DOHH2 (cell line): ENCODE measurements around the gene HLA-E.

ENCODE experiments used
- EZH2phosphoT487 ChIP-seq: fragments of 200-600 bp; sonication (generic); IDR thresholded peaks from 2 replicates; pipeline ENCODE4 v1.6.1; 2017; ENCODE audit warnings: borderline replicate concordance, mild to moderate bottlenecking, antibody characterized with exemption, low read length, moderate library complexity, mixed read lengths
- TF ChIP-seq, protein P1 (sequence below): fragments of 200-600 bp; sonication (generic); IDR thresholded peaks from one replicate; pipeline ENCODE4 v1.5.1; 2014; ENCODE audit warnings: antibody characterized with exemption, mild to moderate bottlenecking, low read depth, low read length; ENCODE audit not compliant: poor library complexity, severe bottlenecking

DNA sequence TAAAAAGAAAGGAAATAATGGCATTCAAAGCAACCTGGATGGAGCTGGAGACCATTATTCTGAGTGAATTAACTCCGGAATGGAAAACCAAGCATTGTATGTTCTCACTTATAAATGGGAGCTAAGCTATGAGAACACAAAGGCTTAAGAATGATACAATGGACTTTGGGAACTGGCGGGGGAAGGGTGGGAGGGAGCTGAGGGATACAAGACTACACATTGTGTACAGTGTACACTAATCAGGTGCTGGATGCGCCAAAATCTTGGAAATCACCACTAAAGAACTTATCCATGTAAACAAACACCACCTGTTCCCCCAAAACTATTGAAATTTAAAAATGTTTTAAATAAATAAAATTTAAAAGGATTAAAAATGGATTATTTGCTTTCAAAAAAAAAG is 4.1 kb upstream of the HLA-E start:
- TF ChIP-seq, protein P1, sequence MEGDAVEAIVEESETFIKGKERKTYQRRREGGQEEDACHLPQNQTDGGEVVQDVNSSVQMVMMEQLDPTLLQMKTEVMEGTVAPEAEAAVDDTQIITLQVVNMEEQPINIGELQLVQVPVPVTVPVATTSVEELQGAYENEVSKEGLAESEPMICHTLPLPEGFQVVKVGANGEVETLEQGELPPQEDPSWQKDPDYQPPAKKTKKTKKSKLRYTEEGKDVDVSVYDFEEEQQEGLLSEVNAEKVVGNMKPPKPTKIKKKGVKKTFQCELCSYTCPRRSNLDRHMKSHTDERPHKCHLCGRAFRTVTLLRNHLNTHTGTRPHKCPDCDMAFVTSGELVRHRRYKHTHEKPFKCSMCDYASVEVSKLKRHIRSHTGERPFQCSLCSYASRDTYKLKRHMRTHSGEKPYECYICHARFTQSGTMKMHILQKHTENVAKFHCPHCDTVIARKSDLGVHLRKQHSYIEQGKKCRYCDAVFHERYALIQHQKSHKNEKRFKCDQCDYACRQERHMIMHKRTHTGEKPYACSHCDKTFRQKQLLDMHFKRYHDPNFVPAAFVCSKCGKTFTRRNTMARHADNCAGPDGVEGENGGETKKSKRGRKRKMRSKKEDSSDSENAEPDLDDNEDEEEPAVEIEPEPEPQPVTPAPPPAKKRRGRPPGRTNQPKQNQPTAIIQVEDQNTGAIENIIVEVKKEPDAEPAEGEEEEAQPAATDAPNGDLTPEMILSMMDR: no peak
- no peak for TF ChIP-seq EZH2phosphoT487
